GM12878 (cell line): Measurements from ENCODE around the gene ANKRD60. TPM values are rescaled to one million over a fixed set of nuclear protein-coding genes. Genes with fewer than 3 reads are reported as not detected.

Source experiments
- ATAC-seq: fragments of 200-7000 bp; cut with Tn5 transposase; 3 replicates; pipeline ENCODE4 v1.9.1; 2020; ENCODE audit warnings: mild to moderate bottlenecking, moderate library complexity
- BruUV-seq: library from RNA; stranded (reverse); fragments of 400-500 nt; replicated peaks from 2 replicates; lab custom pipeline; 2021; lab: Mats Ljungman, UMichigan
- CTCF ChIA-PET: fragments of 300-600 bp; sonication (Branson Sonifier 250); formaldehyde crosslinking; extraction: SDS; loops from one replicate; lab custom pipeline; 2021; ENCODE audit warnings: inconsistent platforms; lab: Yijun Ruan, JAX
- POLR2A ChIA-PET: fragments of 350-600 bp; formaldehyde crosslinking; extraction: SDS; loops from one replicate; lab custom pipeline; 2021; ENCODE audit warnings: inconsistent platforms; lab: Charles Lee
- RAD21 ChIA-PET: fragments of 300-600 bp; sonication (Branson Sonifier 250); formaldehyde crosslinking; loops from one replicate; lab custom pipeline; 2023; ENCODE audit warnings: antibody characterized with exemption; ENCODE audit not compliant: unreplicated experiment; lab: Charles Lee
- SMC1A ChIA-PET: fragments of 300-600 bp; sonication (Branson Sonifier 250); formaldehyde crosslinking; loops from one replicate; lab custom pipeline; 2023; ENCODE audit not compliant: unreplicated experiment, uncharacterized antibody; lab: Charles Lee
- DNase-seq: peaks from one replicate; pipeline ENCODE4 v3.0.0-alpha.2; 2011; ENCODE audit warnings: low read depth, low spot score
- FAIRE-seq: peaks from 3 replicates; lab custom pipeline; 2011; peaks lifted over from hg19 to GRCh38; lab: Jason Lieb, UNC
- H2AFZ ChIP-seq: 2 replicates; pipeline ENCODE4 v1.6.0; 2011; ENCODE audit warnings: low read depth, low read length, control low read depth; ENCODE audit not compliant: control insufficient read depth
- H3K27ac ChIP-seq: 2 replicates; pipeline ENCODE4 v1.5.1; 2011; ENCODE audit warnings: control low read depth; ENCODE audit not compliant: control insufficient read depth, insufficient read depth
- H3K27me3 ChIP-seq, 2 experiments: replicated peaks in 1 of 2; 2 replicates each; pipeline versions ENCODE4 v1.6.0 to v1.6.1; 2011; ENCODE audit warnings: low read length in 1 of 2; ENCODE audit not compliant: control insufficient read depth in 2 of 2, insufficient read depth in 2 of 2
- H3K36me3 ChIP-seq, 2 experiments: 2 replicates each; pipeline ENCODE4 v1.5.1; 2011; ENCODE audit warnings: low read length in 1 of 2; ENCODE audit not compliant: control insufficient read depth in 2 of 2, insufficient read depth in 2 of 2
- H3K4me1 ChIP-seq: 2 replicates; pipeline ENCODE4 v1.6.1; 2011; ENCODE audit warnings: mild to moderate bottlenecking, low read length, moderate library complexity, mixed read lengths; ENCODE audit not compliant: control insufficient read depth, insufficient read depth
- H3K4me2 ChIP-seq: 2 replicates; pipeline ENCODE4 v1.6.0; 2011; ENCODE audit warnings: control low read depth; ENCODE audit not compliant: control insufficient read depth, insufficient read depth
- H3K4me3 ChIP-seq: fragments of 200-600 bp; sonication (generic); 2 replicates; pipeline ENCODE4 v1.5.1; 2016
- H3K79me2 ChIP-seq: 2 replicates; pipeline ENCODE4 v1.6.0; 2011; ENCODE audit warnings: low read length; ENCODE audit not compliant: control insufficient read depth, insufficient read depth
- H3K9ac ChIP-seq: 2 replicates; pipeline ENCODE4 v1.8.0; 2011; ENCODE audit warnings: low read length, control low read depth, mixed read lengths; ENCODE audit not compliant: control insufficient read depth, insufficient read depth
- H3K9me3 ChIP-seq: replicated peaks from 3 replicates; pipeline ENCODE4 v1.5.1; 2011; ENCODE audit warnings: mild to moderate bottlenecking, low read length; ENCODE audit not compliant: control insufficient read depth, insufficient read depth
- H4K20me1 ChIP-seq: 2 replicates; pipeline ENCODE4 v1.6.0; 2011; ENCODE audit not compliant: control insufficient read depth, insufficient read depth
- BACH1 ChIP-seq: fragments of 450-650 bp; IDR thresholded peaks from 2 replicates; pipeline ENCODE4 v1.6.1; 2017; ENCODE audit warnings: mild to moderate bottlenecking, borderline replicate concordance
- CHD2 ChIP-seq: IDR thresholded peaks from 2 replicates; pipeline ENCODE4 v1.6.1; 2011; ENCODE audit warnings: low read depth, low read length, improper control_type of control experiment, borderline replicate concordance
- FOS ChIP-seq: IDR thresholded peaks from 3 replicates; pipeline ENCODE4 v1.6.1; 2011; ENCODE audit warnings: borderline replicate concordance; ENCODE audit not compliant: insufficient read length; ENCODE audit errors: extremely low read depth
- IRF3 ChIP-seq: fragments of 450-650 bp; IDR thresholded peaks from 2 replicates; pipeline ENCODE4 v1.6.1; 2014; ENCODE audit warnings: mild to moderate bottlenecking
- NR2C1 ChIP-seq: fragments of 450-650 bp; IDR thresholded peaks from 2 replicates; pipeline ENCODE4 v1.6.1; 2017; ENCODE audit warnings: antibody characterized with exemption, mild to moderate bottlenecking, moderate library complexity
- PAX5 ChIP-seq: IDR thresholded peaks from 2 replicates; pipeline ENCODE4 v1.6.1; 2011; ENCODE audit warnings: low read depth, low read length, borderline replicate concordance
- RB1 ChIP-seq: fragments of 450-650 bp; formaldehyde crosslinking; IDR thresholded peaks from 2 replicates; pipeline ENCODE4 v1.6.1; 2017; ENCODE audit warnings: mild to moderate bottlenecking, borderline replicate concordance
- SRF ChIP-seq, 2 experiments: IDR thresholded peaks; 2 replicates each; pipeline ENCODE4 v1.6.1; 2011; ENCODE audit warnings: low read depth in 2 of 2, low read length in 2 of 2, mild to moderate bottlenecking in 1 of 2, moderate library complexity in 1 of 2
- TAF1 ChIP-seq: IDR thresholded peaks from 2 replicates; pipeline ENCODE4 v1.6.1; 2011; ENCODE audit warnings: mild to moderate bottlenecking, low read depth, low read length, borderline replicate concordance
- WGBS: methylation state at CpG from one replicate; pipeline ENCODE4 v1.1.6; 2016; ENCODE audit warnings: low lambda C conversion rate; ENCODE audit not compliant: insufficient replicate concordance, insufficient coverage; ENCODE audit errors: missing lambda C conversion rate; 5-methylcytosine and 5-hydroxymethylcytosine counted together
- in situ Hi-C: fragments of 300-500 bp; cut with MboI; formaldehyde crosslinking; loops from 9 replicates; pipeline ENCODE4 v1.14.3; 2018; ENCODE audit warnings: mixed read lengths
- intact Hi-C: fragments of 100-400 bp; cut with micrococcal nuclease; formaldehyde crosslinking; loops from one replicate; pipeline ENCODE4 v1.14.2; 2022; ENCODE audit not compliant: unreplicated experiment
- polyA plus RNA-seq, 11 experiments: library from polyadenylated mRNA; depleted of rRNA in 4 of 11; unstranded in 6 of 11; stranded (reverse) in 5 of 11; fragments of >200 nt; fragmentation: Nextera tagmentation in 4 of 11; fragmentation: Illumina TruSeq in 1 of 11; extraction: Ambion mirVana in 4 of 11; extraction: Trizol in 1 of 11; gene quantifications; 1 replicate in 1 of 11; 2 replicates in 10 of 11; pipeline versions ENCODE4 v1.2.1 to v1.2.3, GENCODE V29; 2011 to 2016; ENCODE audit warnings: inconsistent platforms in 2 of 11, missing spikeins in 2 of 11, low read depth in 1 of 11
- total RNA-seq, 4 experiments: library from RNA; depleted of rRNA in 3 of 4; stranded (reverse); fragments of >200 nt in 3 of 4; fragmentation: Illumina TruSeq in 1 of 4; extraction: Trizol in 1 of 4; gene quantifications; 2 replicates each; pipeline versions ENCODE4 v1.2.1 to v1.2.3, GENCODE V29; 2013 to 2021

The ANKRD60 gene
- total and polyA plus RNA-seq, 10 of the 15 experiments (the other 5 are each of a cell fraction or from before 2014, with no cell fraction given): not detected

- Histone ChIP-seq H3K9ac (no peak overlapping the region), H3K27ac (no peak overlapping the region), H3K4me1 (no peaks in the 10 kb centered on the region), H3K79me2 (no peaks in the 10 kb centered on the region), H3K4me2 (no peak overlapping the region), H2AFZ (no peak overlapping the region), H4K20me1 (no peaks in the 10 kb centered on the region), H3K27me3 (no peaks in the 10 kb centered on the region), H3K36me3 (no peaks in the 10 kb centered on the region), H3K9me3 (no peaks in the 10 kb centered on the region; the same call in 2 of the 3 replicates), H3K4me3 (no peak overlapping the region)
- FAIRE-seq (no peak), ATAC-seq (no peak), DNase-seq (no peak)
- POLR2A ChIA-PET: no interaction called here
- no TSS peak for BruUV-seq
- intact Hi-C loops: no loop called here
- RAD21 ChIA-PET: no interaction called here
- SMC1A ChIA-PET: no interaction called here
- CTCF ChIA-PET: no interaction called here
- no peak for TF ChIP-seq TAF1
- no peak for TF ChIP-seq BACH1
- TF ChIP-seq NR2C1: no peak
- TF ChIP-seq IRF3: no peak
- TF ChIP-seq FOS: no peak
- TF ChIP-seq CHD2: no peak
- no peak for TF ChIP-seq SRF (IDR thresholded peaks at IDR 0.05; ENCODE audit: low read depth in 2 of 2, low read length in 2 of 2)
- no peak for TF ChIP-seq PAX5
- TF ChIP-seq RB1: no peak
- 83% methylated on average over 4 of the region's 4 CpGs for WGBS
- in situ Hi-C loops: no loop called here
Measured at GRCh38 chr20:58277578-58278472, 49.4 kb upstream of the ANKRD60 start.
